GM21390 (cell line): Measurements from ENCODE around the gene VPS37C.
"Not testable (repeated sequence)": the region's sequence is repeated elsewhere in the genome, so short reads cannot be mapped to it uniquely, and the experiment has no call there.

Experiments
- ATAC-seq: cut with Tn5 transposase; IDR thresholded peaks from one replicate; pipeline ENCODE4 v1.9.1; 2021; ENCODE audit not compliant: unreplicated experiment

VPS37C gene

GRCh38 chr11:61161190-61162091, at the start of gene VPS37C:
TSS of gene VPS37C (minus strand) at chr11:61161426. CDS start at chr11:61138829, 22,597 bp downstream.
- ATAC-seq, result peak; percentile 76

GRCh38 chr11:61210629-61211028, 49.4 kb upstream of the VPS37C start:
- ATAC-seq, result not testable (repeated sequence)

- ATAC-seq, result not testable (repeated sequence)
Observed at GRCh38 chr11:61207636-61208310, 46.5 kb upstream of the VPS37C start.

- not testable (repeated sequence) for ATAC-seq
Observed at GRCh38 chr11:61204502-61205059, 43.4 kb upstream of the VPS37C start.

- ATAC-seq, result not testable (repeated sequence)
Observed at GRCh38 chr11:61203873-61204272, 42.6 kb upstream of the VPS37C start.

GRCh38 chr11:61202950-61203746, 41.9 kb upstream of the VPS37C start, which contains the start of gene PGA3:
TSS of gene PGA3 (plus strand) at chr11:61203515. CDS start at chr11:61203565, 50 bp downstream.
- ATAC-seq, result not testable (repeated sequence)

- ATAC-seq, result no peak
Observed at GRCh38 chr11:61201476-61201875, 40.2 kb upstream of the VPS37C start.

- no peak for ATAC-seq
Observed at GRCh38 chr11:61198948-61199523, 37.8 kb upstream of the VPS37C start.

GRCh38 chr11:61198361-61198760, 37.1 kb upstream of the VPS37C start:
- no peak for ATAC-seq

GRCh38 chr11:61195719-61196118, 34.5 kb upstream of the VPS37C start:
- ATAC-seq, result no peak

GRCh38 chr11:61194981-61195695, 33.9 kb upstream of the VPS37C start:
- no peak for ATAC-seq

GRCh38 chr11:61194169-61194671, 33.0 kb upstream of the VPS37C start:
- ATAC-seq, result no peak

GRCh38 chr11:61193596-61193995, 32.4 kb upstream of the VPS37C start:
- ATAC-seq, result no peak

- ATAC-seq, result no peak
Observed at GRCh38 chr11:61189933-61190332, 28.7 kb upstream of the VPS37C start.

- ATAC-seq, result peak; percentile 46
Observed at GRCh38 chr11:61187505-61188130, 26.4 kb upstream of the VPS37C start.

GRCh38 chr11:61186504-61186903, 25.3 kb upstream of the VPS37C start:
- no peak for ATAC-seq

GRCh38 chr11:61183645-61184044, 22.4 kb upstream of the VPS37C start:
- no peak for ATAC-seq

- no peak for ATAC-seq
Observed at GRCh38 chr11:61181489-61181888, 20.3 kb upstream of the VPS37C start.

GRCh38 chr11:61180205-61180604, 19.0 kb upstream of the VPS37C start:
- not testable (repeated sequence) for ATAC-seq
